ENCODE measurements around the gene SLC25A31.

The SLC25A31 gene

GRCh38 chr4:127799711-127800110 is 69.5 kb downstream of the SLC25A31 start:
- Histone ChIP-seq H3K27ac (ENCODE audit: low read depth, low read length) (no peak overlapping the region), H3K14ac (ENCODE audit: low read length) (no peak overlapping the region), H3K9ac (ENCODE audit: low read length) (no peak overlapping the region), H2AK5ac (ENCODE audit: low read length) (no peak overlapping the region), H2BK120ac (ENCODE audit: insufficient read depth, low read length, poor library complexity) (no peak overlapping the region), H2AFZ (ENCODE audit: insufficient read depth, low read length, poor library complexity) (no peak overlapping the region), H3K4me2 (ENCODE audit: low read length) (no peak overlapping the region), H3K18ac (ENCODE audit: low read length) (no peak overlapping the region), H3K4ac (ENCODE audit: low read depth, low read length) (no peak overlapping the region), H3K27me3 (ENCODE audit: insufficient read depth, low read length) (no peaks in the 10 kb centered on the region), H3K23ac (ENCODE audit: low read length) (no peak overlapping the region), H4K8ac (ENCODE audit: low read depth, low read length) (no peak overlapping the region), H3K4me3 (ENCODE audit: low read depth, low read length) (no peak overlapping the region), H4K91ac (ENCODE audit: low read depth, low read length) (no peak overlapping the region), H2BK5ac (ENCODE audit: low read depth, low read length, poor library complexity) (no peak overlapping the region), H3K4me1 (ENCODE audit: control insufficient read depth in 1 of 2, insufficient read depth in 2 of 2, low read length in 2 of 2) (no peaks in the 10 kb centered on the region), H4K12ac (ENCODE audit: low read depth, low read length) (no peak overlapping the region), H3K79me1 (ENCODE audit: low read length) (no peaks in the 10 kb centered on the region), H3K36me3 (ENCODE audit: control insufficient read depth in 1 of 2, insufficient read depth in 2 of 2, low read length in 2 of 2) (no peaks in the 10 kb centered on the region), H2BK12ac (ENCODE audit: low read length) (no peak overlapping the region), H3K9me3 (ENCODE audit: insufficient read depth, low read depth, low read length) (no peaks in the 10 kb centered on the region), H3K79me2 (ENCODE audit: control insufficient read depth, insufficient read depth, low read length, poor library complexity) (no peaks in the 10 kb centered on the region)
- DNase-seq = no peak

- Histone ChIP-seq H3K14ac (ENCODE audit: low read length) (no peak overlapping the region), H3K79me2 (ENCODE audit: control insufficient read depth, insufficient read depth, low read length, poor library complexity) (no peaks in the 10 kb centered on the region), H4K12ac (ENCODE audit: low read depth, low read length) (no peak overlapping the region), H4K91ac (ENCODE audit: low read depth, low read length) (no peak overlapping the region), H3K4me3 (ENCODE audit: low read depth, low read length) (no peak overlapping the region), H3K9me3 (ENCODE audit: insufficient read depth, low read depth, low read length) (no peaks in the 10 kb centered on the region), H3K9ac (ENCODE audit: low read length) (no peak overlapping the region), H3K27ac (ENCODE audit: low read depth, low read length) (no peak overlapping the region), H3K4me1 (ENCODE audit: control insufficient read depth in 1 of 2, insufficient read depth in 2 of 2, low read length in 2 of 2) (no peaks in the 10 kb centered on the region), H4K8ac (ENCODE audit: low read depth, low read length) (no peak overlapping the region), H3K4me2 (ENCODE audit: low read length) (no peak overlapping the region), H3K4ac (ENCODE audit: low read depth, low read length) (no peak overlapping the region), H3K23ac (ENCODE audit: low read length) (no peak overlapping the region), H2BK12ac (ENCODE audit: low read length) (no peak overlapping the region), H2BK5ac (ENCODE audit: low read depth, low read length, poor library complexity) (no peak overlapping the region), H2BK120ac (ENCODE audit: insufficient read depth, low read length, poor library complexity) (no peak overlapping the region), H2AFZ (ENCODE audit: insufficient read depth, low read length, poor library complexity) (no peak overlapping the region), H2AK5ac (ENCODE audit: low read length) (no peak overlapping the region), H3K27me3 (ENCODE audit: insufficient read depth, low read length) (no peaks in the 10 kb centered on the region), H3K18ac (ENCODE audit: low read length) (no peak overlapping the region), H3K36me3 (ENCODE audit: control insufficient read depth in 1 of 2, insufficient read depth in 2 of 2, low read length in 2 of 2) (no peaks in the 10 kb centered on the region), H3K79me1 (ENCODE audit: low read length) (no peaks in the 10 kb centered on the region)
- DNase-seq = no peak
- WGBS (ENCODE audit: extremely low coverage, insufficient coverage, insufficient read length) = no CpG with 5 or more reads among the region's 6 CpGs
Observed at GRCh38 chr4:127809173-127809800, 79.1 kb downstream of the SLC25A31 start.

DNA sequence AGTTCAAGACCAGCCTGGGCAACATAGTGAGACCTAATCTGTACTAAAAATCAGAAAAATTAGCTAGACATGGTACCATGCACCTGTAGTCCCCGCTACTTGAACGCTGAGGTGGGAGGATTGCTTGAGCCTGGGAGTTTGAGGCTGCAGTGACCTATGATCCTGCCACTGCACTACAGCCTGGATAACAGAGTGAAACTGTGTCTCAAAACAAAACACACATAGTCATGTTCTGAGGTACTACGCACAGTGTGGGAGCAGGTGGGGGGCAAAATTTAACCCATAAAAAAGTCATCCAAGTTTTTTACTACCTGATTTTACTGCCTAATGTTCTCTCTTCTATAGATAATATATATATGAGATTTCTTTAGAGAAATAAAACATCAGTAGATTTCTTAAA is 80.4 kb downstream of the SLC25A31 start:
- Histone ChIP-seq H2BK5ac (ENCODE audit: low read depth, low read length, poor library complexity) (no peak overlapping the region), H3K27me3 (ENCODE audit: insufficient read depth, low read length) (no peaks in the 10 kb centered on the region), H4K91ac (ENCODE audit: low read depth, low read length) (no peak overlapping the region), H3K18ac (ENCODE audit: low read length) (no peak overlapping the region), H3K4me2 (ENCODE audit: low read length) (no peak overlapping the region), H3K79me2 (ENCODE audit: control insufficient read depth, insufficient read depth, low read length, poor library complexity) (no peaks in the 10 kb centered on the region), H3K36me3 (ENCODE audit: control insufficient read depth in 1 of 2, insufficient read depth in 2 of 2, low read length in 2 of 2) (no peaks in the 10 kb centered on the region), H2BK120ac (ENCODE audit: insufficient read depth, low read length, poor library complexity) (no peak overlapping the region), H3K4ac (ENCODE audit: low read depth, low read length) (no peak overlapping the region), H3K4me1 (ENCODE audit: control insufficient read depth in 1 of 2, insufficient read depth in 2 of 2, low read length in 2 of 2) (no peaks in the 10 kb centered on the region), H3K79me1 (ENCODE audit: low read length) (no peaks in the 10 kb centered on the region), H3K9ac (ENCODE audit: low read length) (no peak overlapping the region), H4K12ac (ENCODE audit: low read depth, low read length) (no peak overlapping the region), H2AFZ (ENCODE audit: insufficient read depth, low read length, poor library complexity) (no peak overlapping the region), H3K27ac (ENCODE audit: low read depth, low read length) (no peak overlapping the region), H3K14ac (ENCODE audit: low read length) (no peak overlapping the region), H3K23ac (ENCODE audit: low read length) (no peak overlapping the region), H2BK12ac (ENCODE audit: low read length) (no peak overlapping the region), H2AK5ac (ENCODE audit: low read length) (no peak overlapping the region), H3K9me3 (ENCODE audit: insufficient read depth, low read depth, low read length) (no peaks in the 10 kb centered on the region), H3K4me3 (ENCODE audit: low read depth, low read length) (no peak overlapping the region), H4K8ac (ENCODE audit: low read depth, low read length) (no peak overlapping the region)
- WGBS (ENCODE audit: extremely low coverage, insufficient coverage, insufficient read length) = no CpG with 5 or more reads among the region's 3 CpGs
- DNase-seq = no peak

GRCh38 chr4:127822430-127822829 is 92.2 kb downstream of the SLC25A31 start:
- Histone ChIP-seq H3K9me3 (ENCODE audit: insufficient read depth, low read depth, low read length) (no peaks in the 10 kb centered on the region), H4K12ac (ENCODE audit: low read depth, low read length) (no peak overlapping the region), H3K14ac (ENCODE audit: low read length) (no peak overlapping the region), H4K8ac (ENCODE audit: low read depth, low read length) (no peak overlapping the region), H2BK5ac (ENCODE audit: low read depth, low read length, poor library complexity) (no peak overlapping the region), H3K79me1 (ENCODE audit: low read length) (no peaks in the 10 kb centered on the region), H3K79me2 (ENCODE audit: control insufficient read depth, insufficient read depth, low read length, poor library complexity) (no peaks in the 10 kb centered on the region), H3K23ac (ENCODE audit: low read length) (no peak overlapping the region), H3K4me1 (ENCODE audit: control insufficient read depth in 1 of 2, insufficient read depth in 2 of 2, low read length in 2 of 2) (no peaks in the 10 kb centered on the region), H3K9ac (ENCODE audit: low read length) (no peak overlapping the region), H3K27ac (ENCODE audit: low read depth, low read length) (no peak overlapping the region), H3K36me3 (ENCODE audit: control insufficient read depth in 1 of 2, insufficient read depth in 2 of 2, low read length in 2 of 2) (no peaks in the 10 kb centered on the region), H3K4me3 (ENCODE audit: low read depth, low read length) (no peak overlapping the region), H3K18ac (ENCODE audit: low read length) (no peak overlapping the region), H3K27me3 (ENCODE audit: insufficient read depth, low read length) (no peaks in the 10 kb centered on the region), H4K91ac (ENCODE audit: low read depth, low read length) (no peak overlapping the region), H3K4ac (ENCODE audit: low read depth, low read length) (no peak overlapping the region), H2AFZ (ENCODE audit: insufficient read depth, low read length, poor library complexity) (no peak overlapping the region), H2BK120ac (ENCODE audit: insufficient read depth, low read length, poor library complexity) (no peak overlapping the region), H3K4me2 (ENCODE audit: low read length) (no peak overlapping the region), H2AK5ac (ENCODE audit: low read length) (no peak overlapping the region), H2BK12ac (ENCODE audit: low read length) (no peak overlapping the region)
- no peak for DNase-seq
- WGBS (ENCODE audit: extremely low coverage, insufficient coverage, insufficient read length) = no CpG with 5 or more reads among the region's 2 CpGs

Measured in trophoblast cell (in vitro differentiated cells and primary cell).